HL-60 (cell line): ENCODE results near the gene SLC35F3.

Experiments used
- CTCF ChIP-seq: IDR thresholded peaks from one replicate; pipeline ENCODE4 v1.5.1; 2011; ENCODE audit warnings: low read length, control low read depth, inconsistent platforms; ENCODE audit not compliant: insufficient read depth
- GABPA ChIP-seq: IDR thresholded peaks from 2 replicates; pipeline ENCODE4 v1.6.1; 2012; ENCODE audit warnings: low read depth
- POLR2AphosphoS5 ChIP-seq: IDR thresholded peaks from 2 replicates; pipeline ENCODE4 v1.6.1; 2012; ENCODE audit warnings: low read depth
- REST ChIP-seq: IDR thresholded peaks from 2 replicates; pipeline ENCODE4 v1.6.1; 2012; ENCODE audit warnings: low read depth; ENCODE audit not compliant: insufficient replicate concordance

- no peak for TF ChIP-seq CTCF
- no peak for TF ChIP-seq REST
- no peak for TF ChIP-seq GABPA
- TF ChIP-seq POLR2AphosphoS5, result no peak
Measured at GRCh38 chr1:234311414-234311813, 406.9 kb downstream of the SLC35F3 start.
